Endothelial cell of umbilical vein (primary cell): ENCODE data around the gene OPTN. TPM values are rescaled to one million over a fixed set of nuclear protein-coding genes. Genes with fewer than 3 reads are reported as not detected.

Experiments used
- BruUV-seq: library from RNA; stranded (reverse); fragments of 400-500 nt; replicated peaks from 2 replicates; lab custom pipeline; 2021; lab: Mats Ljungman, UMichigan
- CTCF ChIA-PET: fragments of 300-600, 350-600 bp; sonication (Branson Sonifier 250); formaldehyde crosslinking; loops from one replicate; lab custom pipeline; 2021; ENCODE audit warnings: antibody characterized with exemption, inconsistent platforms; lab: Charles Lee
- POLR2A ChIA-PET: fragments of 300-600, 350-600 bp; sonication (Branson Sonifier 250); formaldehyde crosslinking; loops from one replicate; lab custom pipeline; 2021; ENCODE audit warnings: antibody characterized with exemption, inconsistent platforms; lab: Charles Lee
- DNase-seq: peaks from one replicate; pipeline ENCODE4 v3.0.0-alpha.2; 2011; ENCODE audit warnings: low read depth, low spot score
- FAIRE-seq: peaks from 2 replicates; lab custom pipeline; 2011; peaks lifted over from hg19 to GRCh38; lab: Jason Lieb, UNC
- H2AFZ ChIP-seq: 2 replicates; pipeline ENCODE4 v1.6.0; 2012; ENCODE audit warnings: low read depth, low read length, control low read depth, inconsistent platforms
- H3K27ac ChIP-seq: 2 replicates; pipeline ENCODE4 v1.5.1; 2011; ENCODE audit warnings: low read depth, mild to moderate bottlenecking, control low read depth, low read length, moderate library complexity; ENCODE audit not compliant: insufficient read depth
- H3K27me3 ChIP-seq, 2 experiments: 2 replicates each; pipeline versions ENCODE4 v1.6.0 to v1.6.1; 2011; ENCODE audit warnings: low read length in 2 of 2, mixed read lengths in 1 of 2; ENCODE audit not compliant: control insufficient read depth in 2 of 2, insufficient read depth in 2 of 2
- H3K36me3 ChIP-seq, 2 experiments: 2 replicates in 1 of 2; 3 replicates in 1 of 2; pipeline ENCODE4 v1.5.1; 2011; ENCODE audit warnings: low read length in 2 of 2, mild to moderate bottlenecking in 1 of 2, moderate library complexity in 1 of 2; ENCODE audit not compliant: control insufficient read depth in 2 of 2, insufficient read depth in 2 of 2; ENCODE audit errors: extremely low read depth in 1 of 2
- H3K4me1 ChIP-seq: 3 replicates; pipeline ENCODE4 v1.5.1; 2011; ENCODE audit warnings: mild to moderate bottlenecking, low read length; ENCODE audit not compliant: control insufficient read depth, insufficient read depth; ENCODE audit errors: extremely low read depth
- H3K4me2 ChIP-seq: 2 replicates; pipeline ENCODE4 v1.6.1; 2011; ENCODE audit warnings: low read length, control low read depth, mixed read lengths; ENCODE audit not compliant: insufficient read depth
- H3K4me3 ChIP-seq, 3 experiments: fragments of 200-600 bp in 1 of 3; sonication (generic), shearing (Covaris generic) in 1 of 3; replicated peaks in 1 of 3; 2 replicates each; pipeline ENCODE4 v1.5.1; 2011 to 2016; ENCODE audit warnings: control low read depth in 3 of 3, low read length in 3 of 3, mild to moderate bottlenecking in 2 of 3, inconsistent platforms in 1 of 3, low read depth in 1 of 3, moderate library complexity in 1 of 3; ENCODE audit not compliant: insufficient read depth in 1 of 3
- H3K79me2 ChIP-seq: 2 replicates; pipeline ENCODE4 v1.6.0; 2012; ENCODE audit warnings: low read length, inconsistent platforms; ENCODE audit not compliant: control insufficient read depth, insufficient read depth
- H3K9ac ChIP-seq: replicated peaks from 2 replicates; pipeline ENCODE3; 2011; ENCODE audit warnings: low read length, control low read depth; ENCODE audit not compliant: insufficient read depth; ENCODE audit errors: extremely low read depth
- H3K9me1 ChIP-seq: replicated peaks from 3 replicates; pipeline ENCODE4 v1.6.0; 2011; ENCODE audit warnings: mild to moderate bottlenecking, low read length; ENCODE audit not compliant: control insufficient read depth, insufficient read depth; ENCODE audit errors: extremely low read depth
- H3K9me3 ChIP-seq: replicated peaks from 2 replicates; pipeline ENCODE4 v1.5.1; 2012; ENCODE audit warnings: low read length, inconsistent platforms; ENCODE audit not compliant: control insufficient read depth, insufficient read depth
- H4K20me1 ChIP-seq: replicated peaks from 2 replicates; pipeline ENCODE3; 2011; ENCODE audit warnings: mild to moderate bottlenecking, low read length; ENCODE audit not compliant: control insufficient read depth, insufficient read depth; ENCODE audit errors: extremely low read depth
- CTCF ChIP-seq, 2 donors: IDR thresholded peaks; 1 replicate in 1 of 2; 2 replicates in 1 of 2; pipeline ENCODE4 v1.5.1; 2011; ENCODE audit warnings: low read length in 2 of 2, mild to moderate bottlenecking in 2 of 2, moderate library complexity in 2 of 2, control low read depth in 1 of 2, inconsistent platforms in 1 of 2, low read depth in 1 of 2; ENCODE audit not compliant: insufficient read depth in 1 of 2; ENCODE audit errors: extremely low read depth in 1 of 2
- EZH2 ChIP-seq: IDR thresholded peaks from 2 replicates; pipeline ENCODE4 v1.6.1; 2012; ENCODE audit warnings: borderline replicate concordance, low read depth, mild to moderate bottlenecking, moderate library complexity, low read length, inconsistent platforms; ENCODE audit not compliant: severe bottlenecking
- FOS ChIP-seq: IDR thresholded peaks from 2 replicates; pipeline ENCODE4 v1.6.1; 2011; ENCODE audit warnings: mild to moderate bottlenecking, low read length, moderate library complexity, borderline replicate concordance; ENCODE audit not compliant: insufficient read depth
- GATA2 ChIP-seq: IDR thresholded peaks from 2 replicates; pipeline ENCODE4 v1.7.0; 2011; ENCODE audit warnings: low read depth, mild to moderate bottlenecking, moderate library complexity, mixed read lengths, low read length; ENCODE audit not compliant: insufficient read length, insufficient read depth
- JUN ChIP-seq: IDR thresholded peaks from 2 replicates; pipeline ENCODE4 v1.6.1; 2011; ENCODE audit warnings: borderline replicate concordance, low read depth; ENCODE audit not compliant: insufficient read length, insufficient read depth
- MAX ChIP-seq: IDR thresholded peaks from 2 replicates; pipeline ENCODE4 v1.6.1; 2011; ENCODE audit not compliant: insufficient read depth, insufficient read length
- MYC ChIP-seq: IDR thresholded peaks from one replicate; pipeline ENCODE4 v1.6.1; 2011; ENCODE audit warnings: mild to moderate bottlenecking, low read depth, low read length
- POLR2A ChIP-seq: IDR thresholded peaks from 2 replicates; pipeline ENCODE4 v1.6.1; 2012; ENCODE audit warnings: low read depth, mild to moderate bottlenecking, control low read depth, low read length
- POLR2AphosphoS5 ChIP-seq: IDR thresholded peaks from 2 replicates; pipeline ENCODE4 v1.6.1; 2012; ENCODE audit warnings: low read depth, mild to moderate bottlenecking, control low read depth, low read length, moderate library complexity; ENCODE audit not compliant: insufficient read depth
- dilution Hi-C: fragments of 300-500 bp; cut with MboI; formaldehyde crosslinking; loops from one replicate; pipeline ENCODE4 v1.15.0; 2019; ENCODE audit warnings: low sequenced_read_pairs; ENCODE audit not compliant: extremely low pct_ligation_motif_present
- intact Hi-C: fragments of 100-400 bp; cut with micrococcal nuclease; formaldehyde crosslinking; loops from one replicate; pipeline ENCODE4 v1.10.0; 2022
- polyA plus RNA-seq, 4 experiments: library from polyadenylated mRNA; depleted of rRNA in 3 of 4; stranded (reverse) in 3 of 4; unstranded in 1 of 4; fragments of >200 nt; gene quantifications; 2 replicates each; pipeline versions ENCODE4 v1.2.1 to v1.2.3, GENCODE V29; 2011 to 2012; ENCODE audit warnings: missing spikeins in 1 of 4
- total RNA-seq: library from RNA; stranded (reverse); gene quantifications from 2 replicates; pipeline ENCODE4 v1.2.3, GENCODE V29; 2021

OPTN gene
- total and polyA plus RNA-seq, 2 donors (not counting 3 experiments of a cell fraction or from before 2014, with no cell fraction given): 22.7 to 94.2 TPM

- BruUV-seq: no TSS peak
- no peak overlapping the region for H2AFZ ChIP-seq
- no peaks in the 10 kb centered on the region for H3K9me1 ChIP-seq
- H3K79me2 ChIP-seq: no peaks in the 10 kb centered on the region
- dilution Hi-C loops: no loop called here
- no peak for TF ChIP-seq GATA2
- no peak for TF ChIP-seq MAX
- TF ChIP-seq CTCF (IDR thresholded peaks at IDR 0.05; ENCODE audit: extremely low read depth in 1 of 2, insufficient read depth in 1 of 2, low read depth in 1 of 2, low read length in 2 of 2): no peak
- no peak for TF ChIP-seq POLR2A
- TF ChIP-seq EZH2: no peak
- no peak for TF ChIP-seq FOS
- no peak for TF ChIP-seq JUN
- TF ChIP-seq POLR2AphosphoS5: no peak
- no peak for TF ChIP-seq MYC
- DNase-seq (no peak), FAIRE-seq (no peak)
- H3K9ac ChIP-seq: no peak overlapping the region
- CTCF ChIA-PET: interaction anchor here (1.1 to 1.8 kb wide), 2 partner anchors 10 to 17 kb away, joined by 3 to 7 read pairs; no protein-coding TSS in a partner anchor
- H3K4me3 ChIP-seq: no peak overlapping the region
- no peak overlapping the region for H3K4me2 ChIP-seq
- no peak overlapping the region for H3K27ac ChIP-seq
- H3K36me3 ChIP-seq: peaks cover 13 to 32% of the 10 kb centered on the region in 2 experiments
- intact Hi-C loops: no loop called here
- POLR2A ChIA-PET: no interaction called here
- H3K9me3 ChIP-seq: no peaks in the 10 kb centered on the region
- H3K27me3 ChIP-seq: no peaks in the 10 kb centered on the region
- no peaks in the 10 kb centered on the region for H4K20me1 ChIP-seq
- H3K4me1 ChIP-seq: no peaks in the 10 kb centered on the region
Measured at GRCh38 chr10:13115832-13116803, 16.2 kb downstream of the OPTN start.
